Upper lobe of right lung (tissue), 1 donor: Measurements from ENCODE around the gene LRIG1. TPM values are rescaled to one million over a fixed set of nuclear protein-coding genes. Genes with fewer than 3 reads are reported as not detected.

Experiments used
- ATAC-seq: fragments of 200-7000 bp; cut with Tn5 transposase; one replicate; pipeline ENCODE4 v1.9.1; 2020; ENCODE audit warnings: mild to moderate bottlenecking, moderate library complexity
- DNase-seq: peaks from one replicate; pipeline ENCODE4 v3.0.0-alpha.2; 2020
- H3K27ac ChIP-seq: fragments of 200-600 bp; one replicate; pipeline ENCODE4 v1.8.0; 2022
- H3K27me3 ChIP-seq: fragments of 200-600 bp; one replicate; pipeline ENCODE4 v1.8.0; 2022; ENCODE audit warnings: mild to moderate bottlenecking
- H3K36me3 ChIP-seq: fragments of 200-600 bp; one replicate; pipeline ENCODE4 v1.8.0; 2022
- H3K4me1 ChIP-seq: fragments of 200-600 bp; one replicate; pipeline ENCODE4 v1.8.0; 2022
- H3K4me3 ChIP-seq: fragments of 200-600 bp; one replicate; pipeline ENCODE4 v1.8.0; 2022; ENCODE audit warnings: mild to moderate bottlenecking
- H3K9me3 ChIP-seq: fragments of 200-600 bp; one replicate; pipeline ENCODE4 v1.8.0; 2022
- intact Hi-C: fragments of 100-400 bp; cut with DNase I; formaldehyde crosslinking; loops from one replicate; pipeline ENCODE4 v1.11.0; 2022
- long read RNA-seq: library from polyadenylated mRNA; unstranded; transcript quantifications from one replicate; pipeline ENCODE4 v2.0.0, GENCODE V29; 2021
- total RNA-seq: library from RNA; stranded (reverse); fragmentation: NEBNext Ultra II Directional; extraction: Animal tissue kit (Norgen Biotek cat#: 25700); gene quantifications from one replicate; pipeline ENCODE4 v1.2.1, GENCODE V29; 2021
- TF ChIP-seq, protein P1 (sequence below): fragments of 200-600 bp; IDR thresholded peaks from one replicate; pipeline ENCODE4 v1.8.0; 2022; ENCODE audit warnings: antibody characterized with exemption
- donor health status: DM: no; HTN: yes; CAD: no; lungs with severe emphysema.

The LRIG1 gene, protein sequence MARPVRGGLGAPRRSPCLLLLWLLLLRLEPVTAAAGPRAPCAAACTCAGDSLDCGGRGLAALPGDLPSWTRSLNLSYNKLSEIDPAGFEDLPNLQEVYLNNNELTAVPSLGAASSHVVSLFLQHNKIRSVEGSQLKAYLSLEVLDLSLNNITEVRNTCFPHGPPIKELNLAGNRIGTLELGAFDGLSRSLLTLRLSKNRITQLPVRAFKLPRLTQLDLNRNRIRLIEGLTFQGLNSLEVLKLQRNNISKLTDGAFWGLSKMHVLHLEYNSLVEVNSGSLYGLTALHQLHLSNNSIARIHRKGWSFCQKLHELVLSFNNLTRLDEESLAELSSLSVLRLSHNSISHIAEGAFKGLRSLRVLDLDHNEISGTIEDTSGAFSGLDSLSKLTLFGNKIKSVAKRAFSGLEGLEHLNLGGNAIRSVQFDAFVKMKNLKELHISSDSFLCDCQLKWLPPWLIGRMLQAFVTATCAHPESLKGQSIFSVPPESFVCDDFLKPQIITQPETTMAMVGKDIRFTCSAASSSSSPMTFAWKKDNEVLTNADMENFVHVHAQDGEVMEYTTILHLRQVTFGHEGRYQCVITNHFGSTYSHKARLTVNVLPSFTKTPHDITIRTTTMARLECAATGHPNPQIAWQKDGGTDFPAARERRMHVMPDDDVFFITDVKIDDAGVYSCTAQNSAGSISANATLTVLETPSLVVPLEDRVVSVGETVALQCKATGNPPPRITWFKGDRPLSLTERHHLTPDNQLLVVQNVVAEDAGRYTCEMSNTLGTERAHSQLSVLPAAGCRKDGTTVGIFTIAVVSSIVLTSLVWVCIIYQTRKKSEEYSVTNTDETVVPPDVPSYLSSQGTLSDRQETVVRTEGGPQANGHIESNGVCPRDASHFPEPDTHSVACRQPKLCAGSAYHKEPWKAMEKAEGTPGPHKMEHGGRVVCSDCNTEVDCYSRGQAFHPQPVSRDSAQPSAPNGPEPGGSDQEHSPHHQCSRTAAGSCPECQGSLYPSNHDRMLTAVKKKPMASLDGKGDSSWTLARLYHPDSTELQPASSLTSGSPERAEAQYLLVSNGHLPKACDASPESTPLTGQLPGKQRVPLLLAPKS
- total RNA-seq = 56.2 TPM
- long read RNA-seq, full-length matches to known transcripts = 41 of 102 reads
- long read RNA-seq, partial matches to known transcripts = 42 of 102 reads
- long read RNA-seq, other reads (novel, unspliced or antisense) = 19 of 102 reads

GRCh38 chr3:66500576-66501482, at the start of gene LRIG1:
TSS of gene LRIG1 (minus strand) at chr3:66501022. CDS start at chr3:66500407, 615 bp downstream.
- Histone ChIP-seq H3K27ac (peak within 1 kb of the TSS; percentile 90), H3K4me3 (peak within 1 kb of the TSS; percentile 83), H3K9me3 (no peaks in the 10 kb centered on the region), H3K36me3 (no peaks in the 10 kb centered on the region), H3K4me1 (peaks cover 35% of the 10 kb centered on the region), H3K27me3 (no peaks in the 10 kb centered on the region)
- peak; percentile 98 for ATAC-seq
- intact Hi-C loops = no loop called here
- TF ChIP-seq, protein P1, sequence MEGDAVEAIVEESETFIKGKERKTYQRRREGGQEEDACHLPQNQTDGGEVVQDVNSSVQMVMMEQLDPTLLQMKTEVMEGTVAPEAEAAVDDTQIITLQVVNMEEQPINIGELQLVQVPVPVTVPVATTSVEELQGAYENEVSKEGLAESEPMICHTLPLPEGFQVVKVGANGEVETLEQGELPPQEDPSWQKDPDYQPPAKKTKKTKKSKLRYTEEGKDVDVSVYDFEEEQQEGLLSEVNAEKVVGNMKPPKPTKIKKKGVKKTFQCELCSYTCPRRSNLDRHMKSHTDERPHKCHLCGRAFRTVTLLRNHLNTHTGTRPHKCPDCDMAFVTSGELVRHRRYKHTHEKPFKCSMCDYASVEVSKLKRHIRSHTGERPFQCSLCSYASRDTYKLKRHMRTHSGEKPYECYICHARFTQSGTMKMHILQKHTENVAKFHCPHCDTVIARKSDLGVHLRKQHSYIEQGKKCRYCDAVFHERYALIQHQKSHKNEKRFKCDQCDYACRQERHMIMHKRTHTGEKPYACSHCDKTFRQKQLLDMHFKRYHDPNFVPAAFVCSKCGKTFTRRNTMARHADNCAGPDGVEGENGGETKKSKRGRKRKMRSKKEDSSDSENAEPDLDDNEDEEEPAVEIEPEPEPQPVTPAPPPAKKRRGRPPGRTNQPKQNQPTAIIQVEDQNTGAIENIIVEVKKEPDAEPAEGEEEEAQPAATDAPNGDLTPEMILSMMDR = peak; percentile 46
- DNase-seq = peak; percentile 100

- H3K36me3 ChIP-seq = no peaks in the 10 kb centered on the region
- intact Hi-C loops = no loop called here
- H3K4me1 ChIP-seq = no peaks in the 10 kb centered on the region
- no peaks in the 10 kb centered on the region for H3K9me3 ChIP-seq
- DNase-seq (no peak), ATAC-seq (no peak)
- H3K27ac ChIP-seq = no peak overlapping the region
- H3K27me3 ChIP-seq = no peaks in the 10 kb centered on the region
- TF ChIP-seq, protein P1 = no peak
- no peak overlapping the region for H3K4me3 ChIP-seq
Observed at GRCh38 chr3:66544619-66545429, 44.0 kb upstream of the LRIG1 start.

DNA sequence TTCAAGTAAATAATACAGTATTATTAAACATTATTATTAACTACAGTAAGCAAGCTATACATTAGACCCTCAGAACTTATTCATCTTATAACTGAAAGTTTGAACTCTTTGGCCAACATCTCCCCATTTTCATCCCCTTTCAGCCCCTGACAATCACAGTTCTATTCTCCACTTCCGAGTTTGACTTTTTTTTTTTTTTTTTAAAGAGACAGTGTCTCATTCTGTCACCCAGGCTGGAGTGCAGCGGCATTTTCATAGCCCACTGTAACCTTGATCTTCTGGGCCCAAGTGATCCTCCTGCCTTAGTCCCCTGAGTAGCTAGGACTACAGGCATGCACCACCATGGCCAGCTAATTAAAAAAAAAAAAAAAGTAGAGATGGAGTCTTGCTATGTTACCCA, 41.3 kb upstream of the LRIG1 start:
- DNase-seq = no peak
- TF ChIP-seq, protein P1 = no peak
- no peak overlapping the region for H3K4me3 ChIP-seq

GRCh38 chr3:66539466-66539989, 38.7 kb upstream of the LRIG1 start:
- TF ChIP-seq, protein P1 = no peak
- Histone ChIP-seq H3K27ac (no peak overlapping the region), H3K36me3 (no peaks in the 10 kb centered on the region), H3K4me1 (no peaks in the 10 kb centered on the region), H3K27me3 (no peaks in the 10 kb centered on the region), H3K4me3 (no peak overlapping the region), H3K9me3 (no peaks in the 10 kb centered on the region)
- no peak for DNase-seq
- ATAC-seq = no peak
- intact Hi-C loops = no loop called here

More for the DNA sequence above, 41.3 kb upstream of the LRIG1 start:
- Histone ChIP-seq H3K27ac (no peak overlapping the region), H3K9me3 (no peaks in the 10 kb centered on the region), H3K36me3 (no peaks in the 10 kb centered on the region), H3K27me3 (no peaks in the 10 kb centered on the region), H3K4me1 (no peaks in the 10 kb centered on the region)
- intact Hi-C loops = no loop called here
- no peak for ATAC-seq
